Gastroesophageal sphincter (tissue), 4 donors: ENCODE measurements around the gene RIMS4. TPM values are rescaled to one million over a fixed set of nuclear protein-coding genes. Genes with fewer than 3 reads are reported as not detected.
"Not testable (repeated sequence)": the region's sequence is repeated elsewhere in the genome, so short reads cannot be mapped to it uniquely, and the experiment has no call there.

Source experiments
- ATAC-seq: fragments of 150-250 bp; one replicate; pipeline ENCODE4 v1.9.1; 2016; ENCODE audit warnings: mild to moderate bottlenecking, moderate library complexity
- H3K27ac ChIP-seq, 4 donors: fragments of 200-600 bp; sonication (generic) in 3 of 4; 1 replicate in 3 of 4; 2 replicates in 1 of 4; pipeline ENCODE4 v1.5.1; 2016 to 2019
- H3K27me3 ChIP-seq: fragments of 200-600 bp; sonication (generic); one replicate; pipeline ENCODE4 v1.5.1; 2019
- H3K36me3 ChIP-seq, 2 donors: fragments of 200-600 bp; sonication (generic); one replicate each; pipeline ENCODE4 v1.5.1; 2019; ENCODE audit warnings: control low read depth in 1 of 2
- H3K4me1 ChIP-seq, 3 donors: fragments of 200-600 bp; sonication (generic); 1 replicate in 2 of 3; 2 replicates in 1 of 3; pipeline ENCODE4 v1.5.1; 2016 to 2019; ENCODE audit warnings: control low read depth in 2 of 3
- H3K4me3 ChIP-seq, 2 donors: fragments of 200-600 bp; sonication (generic); one replicate each; pipeline ENCODE4 v1.5.1; 2019; ENCODE audit warnings: mild to moderate bottlenecking in 1 of 2, moderate library complexity in 1 of 2
- H3K9me3 ChIP-seq, 3 donors: fragments of 200-600 bp; sonication (generic); one replicate each; pipeline ENCODE4 v1.5.1; 2017 to 2019; ENCODE audit warnings: control low read depth in 2 of 3
- EP300 ChIP-seq: sonication (generic); formaldehyde crosslinking; IDR thresholded peaks from one replicate; pipeline ENCODE4 v1.6.1; 2017; ENCODE audit warnings: antibody characterized with exemption, mild to moderate bottlenecking
- POLR2A ChIP-seq, 2 donors: fragments of 450-650 bp; IDR thresholded peaks; one replicate each; pipeline ENCODE4 v1.6.1; 2017; ENCODE audit warnings: antibody characterized with exemption in 2 of 2, mild to moderate bottlenecking in 2 of 2, moderate library complexity in 1 of 2
- POLR2AphosphoS5 ChIP-seq: sonication (generic); formaldehyde crosslinking; IDR thresholded peaks from one replicate; pipeline ENCODE4 v1.6.1; 2017; ENCODE audit warnings: antibody characterized with exemption
- WGBS, 2 donors: methylation state at CpG; one replicate each; pipeline ENCODE4 v1.1.5; 2018; ENCODE audit warnings: low coverage in 1 of 2; 5-methylcytosine and 5-hydroxymethylcytosine counted together
- total RNA-seq, 4 donors: library from RNA; depleted of rRNA; stranded (reverse); fragments of >200 nt; gene quantifications; one replicate each; pipeline ENCODE4 v1.1.0, GENCODE V29; 2016
- TF ChIP-seq, protein P1 (sequence below), 4 experiments: fragments of 200-600 bp in 2 of 4; fragments of 450-650 bp in 2 of 4; sonication (generic) in 1 of 4; IDR thresholded peaks; one replicate each; pipeline ENCODE4 v1.5.1; 2017 to 2019; ENCODE audit warnings: antibody characterized with exemption in 4 of 4, mild to moderate bottlenecking in 2 of 4, moderate library complexity in 2 of 4

RIMS4 gene
- total RNA-seq, 4 donors from 2014 or later: 1.2 to 4.6 (median 2.4) TPM

DNA sequence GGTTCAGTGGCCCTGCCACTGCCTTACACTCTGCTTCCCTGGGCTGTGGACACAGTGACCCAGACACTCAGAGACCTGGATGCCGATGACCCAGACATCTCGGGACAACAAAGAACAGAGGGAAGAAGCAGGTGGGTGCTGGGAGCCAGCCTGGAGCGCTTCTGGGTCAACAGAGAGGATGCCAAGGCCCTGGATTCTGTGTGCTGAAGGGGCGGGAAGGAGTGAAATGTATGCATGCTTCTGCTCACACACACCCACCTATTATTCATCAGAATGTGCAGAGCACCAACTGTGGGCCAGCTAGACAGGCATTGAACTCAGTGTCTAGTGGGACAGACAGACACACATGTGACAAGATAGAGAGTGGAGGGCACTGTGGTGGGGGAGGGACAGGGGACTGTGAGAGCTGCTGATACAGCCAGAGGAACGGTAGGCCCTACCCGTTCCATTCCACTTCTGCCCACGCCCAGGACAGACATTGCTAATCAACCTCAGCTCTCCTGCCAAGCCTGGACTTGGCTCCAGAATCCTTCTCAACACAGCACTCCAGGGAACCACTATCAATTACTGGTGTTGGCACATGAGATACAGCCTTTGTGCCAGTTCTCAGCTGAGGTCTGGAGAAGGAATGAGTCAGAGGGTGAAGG is 44.5 kb downstream of the RIMS4 start:
- TF ChIP-seq, protein P1, sequence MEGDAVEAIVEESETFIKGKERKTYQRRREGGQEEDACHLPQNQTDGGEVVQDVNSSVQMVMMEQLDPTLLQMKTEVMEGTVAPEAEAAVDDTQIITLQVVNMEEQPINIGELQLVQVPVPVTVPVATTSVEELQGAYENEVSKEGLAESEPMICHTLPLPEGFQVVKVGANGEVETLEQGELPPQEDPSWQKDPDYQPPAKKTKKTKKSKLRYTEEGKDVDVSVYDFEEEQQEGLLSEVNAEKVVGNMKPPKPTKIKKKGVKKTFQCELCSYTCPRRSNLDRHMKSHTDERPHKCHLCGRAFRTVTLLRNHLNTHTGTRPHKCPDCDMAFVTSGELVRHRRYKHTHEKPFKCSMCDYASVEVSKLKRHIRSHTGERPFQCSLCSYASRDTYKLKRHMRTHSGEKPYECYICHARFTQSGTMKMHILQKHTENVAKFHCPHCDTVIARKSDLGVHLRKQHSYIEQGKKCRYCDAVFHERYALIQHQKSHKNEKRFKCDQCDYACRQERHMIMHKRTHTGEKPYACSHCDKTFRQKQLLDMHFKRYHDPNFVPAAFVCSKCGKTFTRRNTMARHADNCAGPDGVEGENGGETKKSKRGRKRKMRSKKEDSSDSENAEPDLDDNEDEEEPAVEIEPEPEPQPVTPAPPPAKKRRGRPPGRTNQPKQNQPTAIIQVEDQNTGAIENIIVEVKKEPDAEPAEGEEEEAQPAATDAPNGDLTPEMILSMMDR (IDR thresholded peaks at IDR 0.05): no peak
- no peak for TF ChIP-seq POLR2A (IDR thresholded peaks at IDR 0.05)
- H3K4me3 ChIP-seq: no peak overlapping the region
- H3K27ac ChIP-seq: no peak overlapping the region
- no peak for ATAC-seq
- peaks cover 0 to 23% (median 3%) of the 10 kb centered on the region in 3 donors for H3K4me1 ChIP-seq
- peaks cover 46% of the 10 kb centered on the region for H3K27me3 ChIP-seq
- WGBS, 2 donors: 53 to 90% methylated on average over 2 of the region's 7 CpGs
- no peaks in the 10 kb centered on the region for H3K36me3 ChIP-seq
- H3K9me3 ChIP-seq: no peaks in the 10 kb centered on the region

DNA sequence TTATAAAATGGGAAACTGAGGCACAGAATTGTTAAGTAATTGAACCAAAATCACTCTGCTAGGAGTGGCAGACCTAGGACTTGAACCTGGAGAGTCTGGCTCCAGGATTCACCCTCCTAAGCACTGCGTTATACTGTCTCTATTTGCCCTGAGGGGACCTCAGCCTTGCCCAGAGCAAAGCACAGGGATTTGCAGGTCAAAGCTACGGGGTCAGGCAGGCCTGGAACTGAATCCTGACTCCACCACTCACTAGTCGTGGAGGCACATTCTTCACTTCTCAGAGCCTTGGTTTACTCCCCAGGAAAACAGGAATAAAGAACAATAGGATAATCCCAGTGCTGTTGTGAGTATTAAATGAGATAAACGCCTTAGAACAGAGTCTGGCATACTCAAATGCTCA is 45.3 kb downstream of the RIMS4 start:
- H3K9me3 ChIP-seq: no peaks in the 10 kb centered on the region
- TF ChIP-seq POLR2AphosphoS5 (no peak), POLR2A (IDR thresholded peaks at IDR 0.05) (no peak)
- H3K27ac ChIP-seq: no peak overlapping the region
- H3K4me1 ChIP-seq: peaks cover 0 to 23% (median 3%) of the 10 kb centered on the region in 3 donors
- no peaks in the 10 kb centered on the region for H3K36me3 ChIP-seq
- H3K27me3 ChIP-seq: peaks cover 42% of the 10 kb centered on the region
- H3K4me3 ChIP-seq: no peak overlapping the region
- WGBS, 2 donors: 17 to 35% methylated on average over 1 to 4 of the region's 4 CpGs
- no peak for ATAC-seq

DNA sequence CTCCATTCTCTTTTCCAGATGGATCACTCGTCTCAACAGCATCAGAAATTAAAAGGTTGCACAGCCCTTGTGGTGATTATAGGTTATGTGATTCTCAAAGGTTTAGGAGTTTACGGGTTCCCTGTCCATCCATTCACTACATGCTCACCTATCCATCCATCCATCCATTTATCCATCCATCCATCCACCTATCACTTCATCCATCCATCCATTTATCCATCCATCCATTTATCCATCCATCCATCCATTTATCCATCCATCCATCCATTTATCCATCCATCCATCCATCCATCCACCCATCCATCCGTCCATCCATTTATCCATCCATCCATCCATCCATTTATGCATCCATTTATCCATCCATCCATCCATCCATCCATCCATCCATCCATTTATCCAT is 46.5 kb downstream of the RIMS4 start:
- peaks cover 42% of the 10 kb centered on the region for H3K27me3 ChIP-seq
- 74 to 95% methylated on average over 3 of the region's 3 CpGs for WGBS, 2 donors
- ATAC-seq: not testable (repeated sequence)

DNA sequence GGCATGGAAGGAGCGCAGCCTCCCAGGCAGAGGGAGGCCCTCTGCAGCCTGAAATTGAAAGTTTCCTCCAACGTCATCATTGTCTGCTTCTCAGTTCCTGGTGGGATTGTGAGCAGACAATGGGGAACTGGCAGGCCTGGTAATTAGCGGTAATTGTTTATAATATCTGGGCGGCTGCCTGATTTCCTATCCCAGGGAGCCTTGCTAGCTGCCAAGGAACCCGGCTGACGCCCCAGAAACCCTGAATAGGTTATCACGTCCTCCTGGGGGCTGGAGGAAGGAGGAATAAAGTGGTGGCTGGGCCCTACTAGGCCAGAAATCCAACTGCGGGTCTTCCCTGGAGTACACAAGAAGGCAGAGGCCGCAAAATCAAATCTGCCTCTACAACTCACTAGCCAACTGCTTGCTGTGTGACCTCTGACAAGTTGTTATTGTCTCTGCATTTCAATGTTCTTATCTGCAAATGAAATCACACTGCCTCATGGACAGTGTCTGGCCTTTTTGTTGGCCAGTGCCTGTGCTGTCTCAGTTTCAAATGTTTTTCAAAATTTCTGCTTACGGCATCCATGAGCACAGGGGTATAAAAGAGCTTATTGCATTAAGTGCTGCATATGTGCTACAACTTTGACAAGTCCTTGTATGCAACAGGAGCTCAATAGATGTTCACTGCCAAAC is 47.7 kb downstream of the RIMS4 start:
- Histone ChIP-seq H3K9me3 (no peaks in the 10 kb centered on the region), H3K27ac (peak overlapping the region in 3 of 4 donors; percentile 53 to 66 (median 61)), H3K4me1 (peaks cover 0 to 23% (median 3%) of the 10 kb centered on the region in 3 donors), H3K4me3 (no peak overlapping the region), H3K27me3 (peaks cover 32% of the 10 kb centered on the region), H3K36me3 (no peaks in the 10 kb centered on the region)
- TF ChIP-seq POLR2A (IDR thresholded peaks at IDR 0.05): no peak
- TF ChIP-seq POLR2AphosphoS5: no peak
- no peak for TF ChIP-seq EP300
- TF ChIP-seq, protein P1 (IDR thresholded peaks at IDR 0.05): no peak
- 38 to 45% methylated on average over 4 to 7 of the region's 10 CpGs for WGBS, 2 donors
- peak; percentile 17 for ATAC-seq

More for the DNA sequence above, 46.5 kb downstream of the RIMS4 start:
- not testable (repeated sequence) for H3K36me3 ChIP-seq, H3K27ac ChIP-seq, H3K4me3 ChIP-seq, H3K9me3 ChIP-seq
- peaks cover 0 to 23% (median 3%) of the 10 kb centered on the region in 3 donors for H3K4me1 ChIP-seq

DNA sequence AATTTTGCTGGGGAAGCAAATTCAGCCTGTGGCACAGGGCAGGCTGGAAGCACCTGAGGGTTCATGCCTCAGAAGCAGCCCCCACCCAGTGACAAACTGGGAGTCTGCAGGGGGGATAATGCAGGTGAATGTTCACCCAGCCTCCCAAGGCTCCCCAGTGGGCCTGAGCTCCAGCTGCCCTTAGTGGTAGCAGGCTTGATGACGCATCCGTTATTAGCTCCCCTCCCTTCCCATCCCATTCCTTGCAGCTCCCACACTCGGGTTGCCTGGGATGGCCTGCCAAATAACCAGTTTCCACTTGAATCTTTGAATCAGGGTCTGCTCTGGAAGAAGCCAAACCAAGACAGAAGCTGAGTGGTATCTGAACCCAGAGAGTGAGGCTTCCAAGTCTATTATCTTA is 48.9 kb downstream of the RIMS4 start:
- Histone ChIP-seq H3K36me3 (no peaks in the 10 kb centered on the region), H3K4me3 (no peak overlapping the region), H3K27me3 (peaks cover 21% of the 10 kb centered on the region), H3K4me1 (peaks cover 0 to 23% (median 3%) of the 10 kb centered on the region in 3 donors), H3K9me3 (no peaks in the 10 kb centered on the region), H3K27ac (peak overlapping the region in 2 of 4 donors; percentile 54 to 61)
- TF ChIP-seq, protein P1 (IDR thresholded peaks at IDR 0.05): no peak
- no peak for TF ChIP-seq POLR2A (IDR thresholded peaks at IDR 0.05)
- TF ChIP-seq POLR2AphosphoS5: no peak
- no peak for TF ChIP-seq EP300
- no peak for ATAC-seq
- 30 to 46% methylated on average over 2 to 3 of the region's 3 CpGs for WGBS, 2 donors

DNA sequence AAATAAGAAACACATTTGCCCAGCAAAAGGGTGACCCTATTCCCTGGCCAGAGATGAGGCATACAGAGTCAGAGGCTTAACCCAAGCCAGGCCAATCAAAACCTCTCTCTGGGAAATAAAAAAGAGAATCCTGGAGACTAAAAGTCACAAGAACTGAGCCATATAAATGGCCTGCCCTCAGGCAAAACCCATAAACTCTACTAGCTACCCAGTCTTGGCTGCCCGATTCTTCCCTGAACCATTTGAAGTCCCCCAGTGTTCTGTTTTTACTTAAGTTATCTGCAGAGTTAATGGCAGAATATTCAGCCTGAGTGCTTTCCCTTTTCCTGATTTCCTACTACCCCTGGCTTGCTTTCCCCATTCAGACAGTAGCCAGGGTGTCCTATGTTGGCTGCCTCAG is 50.8 kb downstream of the RIMS4 start:
- no peak overlapping the region for H3K27ac ChIP-seq
- no peak for ATAC-seq
- TF ChIP-seq POLR2A (IDR thresholded peaks at IDR 0.05): no peak
- TF ChIP-seq, protein P1 (IDR thresholded peaks at IDR 0.05): no peak
- no peak for TF ChIP-seq POLR2AphosphoS5
- TF ChIP-seq EP300: no peak
- no peaks in the 10 kb centered on the region for H3K36me3 ChIP-seq
- no peaks in the 10 kb centered on the region for H3K9me3 ChIP-seq
- H3K27me3 ChIP-seq: peaks cover 12% of the 10 kb centered on the region
- H3K4me3 ChIP-seq: no peak overlapping the region
- 100% methylated on average over 1 of the region's 1 CpG; no CpG with 5 or more reads in 1 of the 2 donors for WGBS, 2 donors
- H3K4me1 ChIP-seq: peaks cover 0 to 23% (median 3%) of the 10 kb centered on the region in 3 donors
